Loucy (cell line): ENCODE measurements around the gene CLINT1.

Experiments used
- H2AFZ ChIP-seq: fragments of 200-600 bp; sonication (generic); 2 replicates; pipeline ENCODE4 v1.6.0; 2016; ENCODE audit warnings: antibody characterized with exemption, mild to moderate bottlenecking, low read length, moderate library complexity
- H3F3A ChIP-seq: fragments of 200-600 bp; 2 replicates; pipeline ENCODE4 v1.6.0; 2016; ENCODE audit warnings: antibody characterized with exemption, low read depth, mild to moderate bottlenecking
- H3K27me3 ChIP-seq: fragments of 200-600 bp; sonication (generic); 2 replicates; pipeline ENCODE4 v1.6.1; 2014; ENCODE audit warnings: low read length, mild to moderate bottlenecking; ENCODE audit not compliant: insufficient read depth, poor library complexity, severe bottlenecking
- H3K36me3 ChIP-seq: fragments of 200-600 bp; sonication (generic); 2 replicates; pipeline ENCODE4 v1.6.1; 2016; ENCODE audit warnings: low read length; ENCODE audit not compliant: insufficient read depth
- H3K4me1 ChIP-seq: fragments of 200-600 bp; sonication (generic); 2 replicates; pipeline ENCODE4 v1.5.1; 2014; ENCODE audit warnings: low read length, mild to moderate bottlenecking; ENCODE audit not compliant: insufficient read depth, poor library complexity, severe bottlenecking
- H3K4me2 ChIP-seq: fragments of 200-600 bp; sonication (generic); 2 replicates; pipeline ENCODE4 v1.6.0; 2014; ENCODE audit warnings: antibody characterized with exemption, low read length, low read depth, mild to moderate bottlenecking; ENCODE audit not compliant: poor library complexity, severe bottlenecking
- H3K4me3 ChIP-seq: fragments of 200-600 bp; sonication (generic); 2 replicates; pipeline ENCODE4 v1.5.1; 2014; ENCODE audit warnings: low read length, mild to moderate bottlenecking, mixed read lengths; ENCODE audit not compliant: poor library complexity, severe bottlenecking
- H3K79me2 ChIP-seq: fragments of 200-600 bp; sonication (generic); 2 replicates; pipeline ENCODE4 v1.6.1; 2014; ENCODE audit warnings: low read length; ENCODE audit not compliant: insufficient read depth
- H3K9ac ChIP-seq: fragments of 200-600 bp; sonication (generic); 2 replicates; pipeline ENCODE4 v1.6.0; 2014; ENCODE audit warnings: mild to moderate bottlenecking, low read depth, low read length, moderate library complexity; ENCODE audit not compliant: poor library complexity, severe bottlenecking
- H3K9me2 ChIP-seq: fragments of 200-600 bp; sonication (generic); replicated peaks from 2 replicates; pipeline ENCODE4 v1.6.1; 2016; ENCODE audit warnings: low read depth, low read length, mixed read lengths
- H3K9me3 ChIP-seq: fragments of 200-600 bp; sonication (generic); 2 replicates; pipeline ENCODE4 v1.6.1; 2014; ENCODE audit warnings: mild to moderate bottlenecking, antibody characterized with exemption, low read length, low read depth; ENCODE audit not compliant: insufficient read depth
- H4K20me1 ChIP-seq: fragments of 200-600 bp; sonication (generic); 2 replicates; pipeline ENCODE4 v1.6.0; 2014; ENCODE audit warnings: antibody characterized with exemption, low read length, mild to moderate bottlenecking; ENCODE audit not compliant: insufficient read depth, poor library complexity, severe bottlenecking
- CTCF ChIP-seq: fragments of 200-600 bp; sonication (generic); conservative IDR thresholded peaks from 2 replicates; pipeline ENCODE4 v1.5.1; 2014; ENCODE audit warnings: mild to moderate bottlenecking, antibody characterized with exemption, low read length
- EZH2phosphoT487 ChIP-seq: fragments of 200-600 bp; IDR thresholded peaks from 2 replicates; pipeline ENCODE4 v1.6.1; 2018; ENCODE audit warnings: antibody characterized with exemption, mild to moderate bottlenecking, moderate library complexity, borderline replicate concordance

CLINT1 gene

DNA sequence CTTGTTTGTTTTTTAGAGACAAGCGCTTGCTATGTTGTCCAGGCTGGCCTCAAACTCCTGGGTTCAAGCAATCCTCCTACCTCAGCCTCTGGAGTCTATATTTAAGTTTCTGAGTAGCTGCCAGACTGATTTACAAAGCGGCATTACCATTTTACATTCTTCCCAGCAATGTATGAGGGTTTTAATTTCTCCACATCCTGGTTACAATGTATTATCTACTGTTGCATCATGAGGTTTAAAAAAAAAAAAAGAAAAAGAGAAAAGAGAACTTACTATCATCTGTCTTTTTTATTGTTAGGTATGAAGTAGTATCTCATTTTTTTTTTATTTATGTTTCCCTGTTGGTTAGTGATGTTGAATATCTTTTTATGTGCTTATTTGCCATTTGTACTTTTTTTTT lies 18.9 kb upstream of the CLINT1 start:
- Histone ChIP-seq H3F3A (no peaks in the 10 kb centered on the region), H3K9me2 (no peaks in the 10 kb centered on the region), H3K4me1 (no peaks in the 10 kb centered on the region), H3K79me2 (no peaks in the 10 kb centered on the region), H3K9ac (no peak overlapping the region), H3K4me3 (no peak overlapping the region), H3K9me3 (no peaks in the 10 kb centered on the region), H4K20me1 (no peaks in the 10 kb centered on the region), H3K27me3 (no peaks in the 10 kb centered on the region), H3K4me2 (no peak overlapping the region), H3K36me3 (no peaks in the 10 kb centered on the region), H2AFZ (no peak overlapping the region)
- TF ChIP-seq CTCF (no peak), EZH2phosphoT487 (no peak)

- Histone ChIP-seq H3K4me1 (no peaks in the 10 kb centered on the region), H3K4me2 (no peak overlapping the region), H3F3A (no peaks in the 10 kb centered on the region), H3K36me3 (no peaks in the 10 kb centered on the region), H3K9ac (no peak overlapping the region), H4K20me1 (no peaks in the 10 kb centered on the region), H3K9me2 (no peaks in the 10 kb centered on the region), H3K4me3 (no peak overlapping the region), H3K9me3 (no peaks in the 10 kb centered on the region), H3K27me3 (no peaks in the 10 kb centered on the region), H2AFZ (no peak overlapping the region), H3K79me2 (no peaks in the 10 kb centered on the region)
- TF ChIP-seq CTCF (no peak), EZH2phosphoT487 (no peak)
These were observed 15.9 kb upstream of the CLINT1 start for GRCh38 chr5:157874861-157875260.

GRCh38 chr5:157870837-157871834 lies 12.2 kb upstream of the CLINT1 start:
- H3K4me2 ChIP-seq = no peak overlapping the region
- no peaks in the 10 kb centered on the region for H3K4me1 ChIP-seq
- no peak overlapping the region for H3K9ac ChIP-seq
- H4K20me1 ChIP-seq = no peaks in the 10 kb centered on the region
- H3F3A ChIP-seq = no peaks in the 10 kb centered on the region
- no peaks in the 10 kb centered on the region for H3K9me3 ChIP-seq
- H3K36me3 ChIP-seq = no peaks in the 10 kb centered on the region
- no peaks in the 10 kb centered on the region for H3K79me2 ChIP-seq
- no peak overlapping the region for H3K4me3 ChIP-seq
- no peak overlapping the region for H2AFZ ChIP-seq
- TF ChIP-seq EZH2phosphoT487 (no peak), CTCF (no peak)
- no peaks in the 10 kb centered on the region for H3K27me3 ChIP-seq
- H3K9me2 ChIP-seq = no peaks in the 10 kb centered on the region
